Osteocyte (in vitro differentiated cells): Measurements from ENCODE around the gene METAP2. TPM values are rescaled to one million over a fixed set of nuclear protein-coding genes. Genes with fewer than 3 reads are reported as not detected.

ENCODE experiments used
- DNase-seq: peaks from one replicate; pipeline ENCODE4 v3.0.0; 2021; ENCODE audit warnings: mixed read lengths; ENCODE audit not compliant: unreplicated experiment; ENCODE audit errors: extremely low spot score
- H3K27ac Mint-ChIP-seq: one replicate; pipeline ENCODE4 v1.8.0; 2021; ENCODE audit warnings: mild to moderate bottlenecking, mixed read lengths; ENCODE audit not compliant: unreplicated experiment
- H3K27me3 Mint-ChIP-seq: one replicate; pipeline ENCODE4 v1.8.0; 2021; ENCODE audit warnings: mixed read lengths; ENCODE audit not compliant: unreplicated experiment
- H3K36me3 Mint-ChIP-seq: one replicate; pipeline ENCODE4 v1.8.0; 2021; ENCODE audit warnings: mixed read lengths; ENCODE audit not compliant: unreplicated experiment
- H3K4me1 Mint-ChIP-seq: one replicate; pipeline ENCODE4 v1.8.0; 2021; ENCODE audit warnings: mixed read lengths; ENCODE audit not compliant: unreplicated experiment
- H3K4me3 Mint-ChIP-seq: one replicate; pipeline ENCODE4 v1.8.0; 2021; ENCODE audit warnings: mild to moderate bottlenecking, moderate library complexity, mixed read lengths; ENCODE audit not compliant: unreplicated experiment
- H3K9me3 Mint-ChIP-seq: one replicate; pipeline ENCODE4 v1.8.0; 2021; ENCODE audit warnings: mixed read lengths; ENCODE audit not compliant: unreplicated experiment
- CTCF ChIP-seq: fragments of 200-600 bp; sonication (generic); IDR thresholded peaks from 2 replicates; pipeline ENCODE4 v1.5.0; 2021; ENCODE audit warnings: antibody characterized with exemption, mild to moderate bottlenecking, moderate library complexity
- total RNA-seq: library from RNA; stranded (reverse); gene quantifications from 2 replicates; pipeline ENCODE4 v1.2.1, GENCODE V29; 2021

METAP2 gene
- total RNA-seq, 1 donor from 2014 or later = 76.6 TPM

GRCh38 chr12:95554532-95555071 lies 80.7 kb downstream of the METAP2 start:
- H3K27me3 Mint-ChIP-seq = peaks cover 73% of the 10 kb centered on the region
- no peak for DNase-seq
- H3K27ac Mint-ChIP-seq = no peak overlapping the region

GRCh38 chr12:95557625-95558024 lies 83.7 kb downstream of the METAP2 start:
- no peak overlapping the region for H3K4me3 Mint-ChIP-seq
- H3K27me3 Mint-ChIP-seq = peaks cover 50% of the 10 kb centered on the region
- no peak overlapping the region for H3K27ac Mint-ChIP-seq
- no peaks in the 10 kb centered on the region for H3K9me3 Mint-ChIP-seq
- H3K36me3 Mint-ChIP-seq = peaks cover 2% of the 10 kb centered on the region
- no peaks in the 10 kb centered on the region for H3K4me1 Mint-ChIP-seq
- DNase-seq = no peak
- no peak for TF ChIP-seq CTCF

More at GRCh38 chr12:95554532-95555071, 80.7 kb downstream of the METAP2 start:
- Mint-ChIP-seq H3K36me3 (peaks cover 3% of the 10 kb centered on the region), H3K4me3 (no peak overlapping the region), H3K4me1 (no peaks in the 10 kb centered on the region), H3K9me3 (peaks cover under 1% of the 10 kb centered on the region)
- no peak for TF ChIP-seq CTCF

Other genes starting within 250 kb of the METAP2 start
- 0.39 and 0.73 TPM in 2 replicates for gene USP44, start 77.3 kb downstream of the METAP2 start, total RNA-seq